Measurements from ENCODE around the gene WIF1.

The WIF1 gene

GRCh38 chr12:65084579-65084978 is 36.5 kb downstream of the WIF1 start:
- no peak for TF ChIP-seq CTCF (IDR thresholded peaks at IDR 0.05; ENCODE audit: extremely low read depth, insufficient read depth, missing control alignments)
- in situ Hi-C loops (cut with MboI; ENCODE audit: low pct_unique_long_range_greater_than_20kb, low sequenced_read_pairs, unreplicated experiment): no loop called here
- DNase-seq (ENCODE audit: low spot score): no peak

GRCh38 chr12:65083581-65083980 is 37.5 kb downstream of the WIF1 start:
- no peak for TF ChIP-seq CTCF (IDR thresholded peaks at IDR 0.05; ENCODE audit: extremely low read depth, insufficient read depth, missing control alignments)
- DNase-seq (ENCODE audit: low spot score): no peak
- in situ Hi-C loops (cut with MboI; ENCODE audit: low pct_unique_long_range_greater_than_20kb, low sequenced_read_pairs, unreplicated experiment): no loop called here

GRCh38 chr12:65082406-65082805 is 38.7 kb downstream of the WIF1 start:
- in situ Hi-C loops (cut with MboI; ENCODE audit: low pct_unique_long_range_greater_than_20kb, low sequenced_read_pairs, unreplicated experiment): no loop called here
- TF ChIP-seq CTCF (IDR thresholded peaks at IDR 0.05; ENCODE audit: extremely low read depth, insufficient read depth, missing control alignments): no peak
- DNase-seq (ENCODE audit: low spot score): no peak

GRCh38 chr12:65081496-65081895 is 39.6 kb downstream of the WIF1 start:
- no peak for TF ChIP-seq CTCF (IDR thresholded peaks at IDR 0.05; ENCODE audit: extremely low read depth, insufficient read depth, missing control alignments)
- in situ Hi-C loops (cut with MboI; ENCODE audit: low pct_unique_long_range_greater_than_20kb, low sequenced_read_pairs, unreplicated experiment): no loop called here

GRCh38 chr12:65074932-65075331 is 46.2 kb downstream of the WIF1 start:
- no peak for TF ChIP-seq CTCF (IDR thresholded peaks at IDR 0.05; ENCODE audit: extremely low read depth, insufficient read depth, missing control alignments)
- DNase-seq (ENCODE audit: low spot score): no peak
- in situ Hi-C loops (cut with MboI; ENCODE audit: low pct_unique_long_range_greater_than_20kb, low sequenced_read_pairs, unreplicated experiment): no loop called here

More at GRCh38 chr12:65081496-65081895, 39.6 kb downstream of the WIF1 start:
- no peak for DNase-seq (ENCODE audit: low spot score)

- in situ Hi-C loops (cut with MboI; ENCODE audit: low pct_unique_long_range_greater_than_20kb, low sequenced_read_pairs, unreplicated experiment): no loop called here
- no peak for TF ChIP-seq CTCF (IDR thresholded peaks at IDR 0.05; ENCODE audit: extremely low read depth, insufficient read depth, missing control alignments)
- no peak for DNase-seq (ENCODE audit: low spot score)
Observed at GRCh38 chr12:65069336-65069735, 51.8 kb downstream of the WIF1 start.

- in situ Hi-C loops (cut with MboI; ENCODE audit: low pct_unique_long_range_greater_than_20kb, low sequenced_read_pairs, unreplicated experiment): no loop called here
- TF ChIP-seq CTCF (IDR thresholded peaks at IDR 0.05; ENCODE audit: extremely low read depth, insufficient read depth, missing control alignments): no peak
- DNase-seq (ENCODE audit: low spot score): no peak
Observed at GRCh38 chr12:65067383-65067782, 53.7 kb downstream of the WIF1 start.

All from GM13977 (cell line).